PC-3 (cell line): ENCODE results near the gene ZRANB1.
"Not testable (repeated sequence)": the region's sequence is repeated elsewhere in the genome, so short reads cannot be mapped to it uniquely, and the experiment has no call there.

Source experiments
- EZH2 ChIP-seq: fragments of 300-600 bp; sonication (generic); IDR thresholded peaks from one replicate; pipeline ENCODE4 v1.6.1; 2017; ENCODE audit warnings: antibody characterized with exemption, mild to moderate bottlenecking, low read length; ENCODE audit not compliant: unreplicated experiment
- EZH2phosphoT487 ChIP-seq: fragments of 300-600 bp; sonication (generic); IDR thresholded peaks from 2 replicates; pipeline ENCODE4 v1.6.1; 2018; ENCODE audit warnings: mild to moderate bottlenecking, antibody characterized with exemption, low read length, borderline replicate concordance
- TF ChIP-seq, protein P1 (sequence below): fragments of 300-600 bp; sonication (generic); conservative IDR thresholded peaks from 2 replicates; pipeline ENCODE4 v1.5.1; 2017; ENCODE audit warnings: antibody characterized with exemption, low read depth, mild to moderate bottlenecking, low read length

DNA sequence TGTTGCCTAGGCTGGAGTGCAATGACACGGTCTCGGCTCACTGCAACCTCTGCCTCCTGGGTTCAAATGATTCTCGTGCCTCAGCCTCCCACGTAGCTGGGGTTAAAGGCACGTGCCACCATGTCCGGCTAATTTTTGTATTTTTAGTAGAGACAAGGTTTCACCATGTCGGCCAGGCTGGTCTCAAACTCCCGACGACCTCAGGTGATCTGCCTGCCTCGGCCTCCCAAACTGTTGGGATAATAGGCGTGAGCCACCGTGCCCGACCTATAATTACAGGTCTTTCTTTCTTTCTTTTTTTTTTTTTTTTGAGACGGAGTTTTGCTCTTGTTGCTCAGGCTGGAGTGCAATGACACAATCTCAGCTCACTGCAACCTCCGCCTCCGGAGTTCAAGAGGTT, 27.5 kb upstream of the ZRANB1 start:
- TF ChIP-seq, protein P1, sequence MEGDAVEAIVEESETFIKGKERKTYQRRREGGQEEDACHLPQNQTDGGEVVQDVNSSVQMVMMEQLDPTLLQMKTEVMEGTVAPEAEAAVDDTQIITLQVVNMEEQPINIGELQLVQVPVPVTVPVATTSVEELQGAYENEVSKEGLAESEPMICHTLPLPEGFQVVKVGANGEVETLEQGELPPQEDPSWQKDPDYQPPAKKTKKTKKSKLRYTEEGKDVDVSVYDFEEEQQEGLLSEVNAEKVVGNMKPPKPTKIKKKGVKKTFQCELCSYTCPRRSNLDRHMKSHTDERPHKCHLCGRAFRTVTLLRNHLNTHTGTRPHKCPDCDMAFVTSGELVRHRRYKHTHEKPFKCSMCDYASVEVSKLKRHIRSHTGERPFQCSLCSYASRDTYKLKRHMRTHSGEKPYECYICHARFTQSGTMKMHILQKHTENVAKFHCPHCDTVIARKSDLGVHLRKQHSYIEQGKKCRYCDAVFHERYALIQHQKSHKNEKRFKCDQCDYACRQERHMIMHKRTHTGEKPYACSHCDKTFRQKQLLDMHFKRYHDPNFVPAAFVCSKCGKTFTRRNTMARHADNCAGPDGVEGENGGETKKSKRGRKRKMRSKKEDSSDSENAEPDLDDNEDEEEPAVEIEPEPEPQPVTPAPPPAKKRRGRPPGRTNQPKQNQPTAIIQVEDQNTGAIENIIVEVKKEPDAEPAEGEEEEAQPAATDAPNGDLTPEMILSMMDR: not testable (repeated sequence)
- TF ChIP-seq EZH2phosphoT487, EZH2: not testable (repeated sequence)
